Hepatocyte (in vitro differentiated cells): ENCODE data around the gene PIP. TPM values are rescaled to one million over a fixed set of nuclear protein-coding genes. Genes with fewer than 3 reads are reported as not detected.
"Not testable (repeated sequence)": the region's sequence is repeated elsewhere in the genome, so short reads cannot be mapped to it uniquely, and the experiment has no call there.

Experiments
- DNase-seq: peaks from one replicate; pipeline ENCODE4 v3.0.0-alpha.2; 2016; ENCODE audit warnings: low spot score
- H2AFZ ChIP-seq: fragments of 200-600 bp; sonication (generic); 2 replicates; pipeline ENCODE4 v1.6.0; 2016; ENCODE audit warnings: antibody characterized with exemption, mild to moderate bottlenecking
- H3K27ac ChIP-seq: fragments of 200-600 bp; sonication (generic); 2 replicates; pipeline ENCODE4 v1.5.1; 2016; ENCODE audit warnings: mild to moderate bottlenecking
- H3K27me3 ChIP-seq: fragments of 200-600 bp; sonication (generic); 2 replicates; pipeline ENCODE4 v1.6.1; 2016
- H3K36me3 ChIP-seq: fragments of 200-600 bp; sonication (generic); replicated peaks from 2 replicates; pipeline ENCODE4 v1.5.1; 2016; ENCODE audit warnings: low read depth; ENCODE audit not compliant: insufficient read depth
- H3K4me1 ChIP-seq: fragments of 200-600 bp; sonication (generic); 2 replicates; pipeline ENCODE4 v1.5.1; 2016; ENCODE audit warnings: mild to moderate bottlenecking, moderate library complexity; ENCODE audit not compliant: insufficient read depth
- H3K4me2 ChIP-seq: fragments of 200-600 bp; sonication (generic); 2 replicates; pipeline ENCODE4 v1.6.0; 2016
- H3K4me3 ChIP-seq: fragments of 200-600 bp; sonication (generic); 2 replicates; pipeline ENCODE4 v1.5.1; 2016; ENCODE audit warnings: mild to moderate bottlenecking
- H3K79me2 ChIP-seq: fragments of 200-600 bp; sonication (generic); 2 replicates; pipeline ENCODE4 v1.6.0; 2017; ENCODE audit warnings: mild to moderate bottlenecking
- H3K9me2 ChIP-seq: fragments of 200-600 bp; sonication (generic); replicated peaks from 2 replicates; pipeline ENCODE4 v1.6.0; 2017; ENCODE audit warnings: mild to moderate bottlenecking; ENCODE audit not compliant: insufficient read depth
- H3K9me3 ChIP-seq: fragments of 200-600 bp; sonication (generic); 2 replicates; pipeline ENCODE4 v1.5.1; 2016; ENCODE audit warnings: low read depth, mild to moderate bottlenecking
- H4K20me1 ChIP-seq: fragments of 200-600 bp; sonication (generic); 2 replicates; pipeline ENCODE4 v1.6.0; 2016; ENCODE audit warnings: mild to moderate bottlenecking; ENCODE audit not compliant: insufficient read depth, poor library complexity, severe bottlenecking
- CTCF ChIP-seq: fragments of 200-600 bp; sonication (generic); IDR thresholded peaks from 2 replicates; pipeline ENCODE4 v1.5.1; 2016; ENCODE audit warnings: antibody characterized with exemption, mild to moderate bottlenecking; ENCODE audit not compliant: poor library complexity
- EZH2 ChIP-seq: fragments of 200-600 bp; sonication (generic); IDR thresholded peaks from 2 replicates; pipeline ENCODE4 v1.6.1; 2016; ENCODE audit warnings: antibody characterized with exemption, mild to moderate bottlenecking, borderline replicate concordance
- EZH2phosphoT487 ChIP-seq: fragments of 200-600 bp; sonication (generic); IDR thresholded peaks from one replicate; pipeline ENCODE4 v1.6.1; 2018; ENCODE audit warnings: antibody characterized with exemption, mild to moderate bottlenecking, low read depth, moderate library complexity; ENCODE audit not compliant: unreplicated experiment, severe bottlenecking
- WGBS: methylation state at CpG from one replicate; pipeline ENCODE4 v1.1.6; 2016; ENCODE audit warnings: low lambda C conversion rate; ENCODE audit errors: missing lambda C conversion rate; 5-methylcytosine and 5-hydroxymethylcytosine counted together
- polyA plus RNA-seq: library from polyadenylated mRNA; unstranded; fragments of >200 nt; fragmentation: Nextera tagmentation; extraction: Ambion mirVana; gene quantifications from 2 replicates; pipeline ENCODE4 v1.2.1, GENCODE V29; 2016
- total RNA-seq: library from RNA; depleted of rRNA; stranded (reverse); fragments of >200 nt; gene quantifications from 2 replicates; pipeline ENCODE4 v1.2.3, GENCODE V29; 2014

PIP gene
- total and polyA plus RNA-seq, 2 experiments from 2014 or later = not detected

DNA sequence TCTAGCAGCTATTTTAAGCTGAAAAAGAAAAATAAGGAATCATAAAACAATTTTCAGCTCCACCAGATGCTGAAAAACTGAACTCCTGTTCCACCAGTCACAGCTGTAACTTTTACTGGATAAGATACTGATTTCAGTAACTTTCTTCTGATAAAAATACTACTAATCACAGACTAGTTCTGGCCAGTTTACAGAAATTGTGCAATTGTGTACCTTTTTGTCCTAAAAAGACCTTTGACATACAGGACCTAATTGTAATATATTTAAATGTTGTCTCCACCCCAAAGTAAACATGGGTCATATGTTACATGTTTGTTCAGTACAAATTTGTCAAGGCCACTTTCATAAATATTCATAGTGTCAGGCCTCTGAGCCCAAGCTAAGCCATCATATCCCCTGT is 27.1 kb upstream of the PIP start:
- Histone ChIP-seq H3K4me3 (no peak overlapping the region), H4K20me1 (no peaks in the 10 kb centered on the region), H3K4me2 (no peak overlapping the region), H3K36me3 (no peaks in the 10 kb centered on the region), H3K27me3 (no peaks in the 10 kb centered on the region), H3K79me2 (no peaks in the 10 kb centered on the region), H3K9me3 (no peaks in the 10 kb centered on the region), H3K4me1 (no peaks in the 10 kb centered on the region), H3K27ac (no peak overlapping the region), H2AFZ (no peak overlapping the region), H3K9me2 (no peaks in the 10 kb centered on the region)
- peak; percentile 4 for DNase-seq
- no peak for TF ChIP-seq CTCF
- TF ChIP-seq EZH2 = no peak
- no peak for TF ChIP-seq EZH2phosphoT487

DNA sequence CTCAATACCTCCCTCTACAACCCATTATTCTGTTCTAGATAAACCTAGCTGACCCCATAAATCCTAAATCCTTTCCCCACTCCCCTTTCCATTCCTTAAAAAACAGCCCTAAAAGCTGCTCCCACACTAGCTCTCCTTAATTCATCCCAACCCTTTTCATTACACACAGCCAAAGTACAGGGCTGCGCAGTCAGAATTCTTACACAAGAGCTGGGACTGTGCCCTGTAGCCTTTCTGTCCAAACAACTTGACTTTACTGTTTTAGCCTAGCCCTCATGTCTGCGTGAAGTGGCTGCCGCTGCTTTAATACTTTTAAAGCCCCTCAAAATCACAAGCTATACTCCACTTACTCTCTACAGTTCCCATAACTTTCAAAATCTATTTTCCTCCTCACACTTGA is 23.9 kb upstream of the PIP start:
- H3K4me1 ChIP-seq, H3K9me3 ChIP-seq, H2AFZ ChIP-seq, H3K27me3 ChIP-seq, DNase-seq, H3K4me3 ChIP-seq, H3K4me2 ChIP-seq, H3K79me2 ChIP-seq, H4K20me1 ChIP-seq, H3K9me2 ChIP-seq, H3K27ac ChIP-seq, H3K36me3 ChIP-seq: not testable (repeated sequence)
- WGBS = 94% methylated on average over 3 of the region's 3 CpGs

DNA sequence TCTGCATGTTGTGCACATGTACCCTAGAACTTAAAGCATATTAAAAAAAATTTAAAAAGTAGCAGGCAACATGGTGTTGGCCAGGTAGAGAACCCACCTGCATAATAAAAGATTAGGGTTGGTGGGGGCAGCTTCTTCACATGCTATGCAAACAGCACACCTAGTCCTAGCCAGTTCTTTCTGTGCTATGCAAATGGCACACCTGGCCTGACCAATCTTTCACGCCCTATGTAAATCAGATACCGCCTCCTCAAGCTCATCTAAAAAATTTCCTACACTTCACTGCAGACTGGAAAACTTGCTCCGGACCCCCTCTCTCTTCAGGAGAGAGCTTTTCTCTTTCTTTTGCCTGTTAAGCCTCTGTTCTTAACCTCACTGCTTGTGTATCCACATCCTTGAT is 14.5 kb upstream of the PIP start:
- H3K27ac ChIP-seq = no peak overlapping the region
- no peak for DNase-seq
- H3K4me2 ChIP-seq = no peak overlapping the region
- H3K4me1 ChIP-seq = no peaks in the 10 kb centered on the region
- H3K4me3 ChIP-seq = no peak overlapping the region
- no peaks in the 10 kb centered on the region for H3K9me3 ChIP-seq
- TF ChIP-seq CTCF (no peak), EZH2 (no peak), EZH2phosphoT487 (no peak)
- no peaks in the 10 kb centered on the region for H3K9me2 ChIP-seq
- no peaks in the 10 kb centered on the region for H4K20me1 ChIP-seq
- H2AFZ ChIP-seq = no peak overlapping the region
- H3K27me3 ChIP-seq = no peaks in the 10 kb centered on the region
- no peaks in the 10 kb centered on the region for H3K79me2 ChIP-seq
- no peaks in the 10 kb centered on the region for H3K36me3 ChIP-seq
- 89% methylated on average over 3 of the region's 3 CpGs for WGBS

GRCh38 chr7:143120691-143121405 is 11.0 kb upstream of the PIP start:
- no peak overlapping the region for H3K27ac ChIP-seq
- WGBS = 55% methylated on average over 3 of the region's 3 CpGs

DNA sequence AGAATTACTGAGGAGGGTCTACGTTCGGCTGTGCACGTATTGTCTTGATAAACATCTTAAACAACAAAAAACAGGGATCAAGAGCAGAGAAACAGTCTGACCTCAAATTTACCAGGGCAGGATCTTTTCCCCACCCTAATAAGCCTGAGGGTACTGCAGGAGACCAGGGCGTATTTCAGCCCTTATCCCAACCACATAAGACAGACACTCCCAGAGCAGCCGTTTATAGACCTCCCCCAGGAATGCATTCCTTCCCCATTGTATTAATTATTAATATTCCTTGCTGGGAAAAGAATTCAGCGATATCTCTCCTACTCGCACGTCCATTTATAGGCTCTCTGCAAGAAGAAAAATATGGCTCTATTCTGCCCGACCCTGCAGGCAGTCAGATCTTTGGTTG is 8.6 kb upstream of the PIP start:
- H3K4me3 ChIP-seq, H3K4me2 ChIP-seq, H3K36me3 ChIP-seq, H3K27me3 ChIP-seq, H4K20me1 ChIP-seq, H3K9me2 ChIP-seq, H3K9me3 ChIP-seq, H2AFZ ChIP-seq, H3K4me1 ChIP-seq, H3K79me2 ChIP-seq, H3K27ac ChIP-seq, DNase-seq: not testable (repeated sequence)
- 91% methylated on average over 9 of the region's 9 CpGs for WGBS

More at GRCh38 chr7:143120691-143121405, 11.0 kb upstream of the PIP start:
- Histone ChIP-seq H3K4me2 (no peak overlapping the region), H3K36me3 (no peaks in the 10 kb centered on the region), H3K9me2 (no peaks in the 10 kb centered on the region), H3K79me2 (no peaks in the 10 kb centered on the region), H3K27me3 (no peaks in the 10 kb centered on the region), H3K4me3 (no peak overlapping the region), H3K9me3 (no peaks in the 10 kb centered on the region), H4K20me1 (no peaks in the 10 kb centered on the region), H2AFZ (no peak overlapping the region), H3K4me1 (no peaks in the 10 kb centered on the region)
- DNase-seq = no peak
- TF ChIP-seq EZH2 (no peak), CTCF (no peak), EZH2phosphoT487 (no peak)
